T-helper 1 cell (primary cell): ENCODE results near the gene PDLIM7.
"Not testable (repeated sequence)": the region's sequence is repeated elsewhere in the genome, so short reads cannot be mapped to it uniquely, and the experiment has no call there.

ENCODE experiments used
- DNase-seq, 5 donors: peaks; one replicate each; pipeline ENCODE4 v3.0.0-alpha.2; 2012 to 2020
- total RNA-seq, 4 donors: gene quantifications; one replicate each; lab custom pipeline; 2026; lab: John Stamatoyannopoulos, UW

Gene PDLIM7, protein sequence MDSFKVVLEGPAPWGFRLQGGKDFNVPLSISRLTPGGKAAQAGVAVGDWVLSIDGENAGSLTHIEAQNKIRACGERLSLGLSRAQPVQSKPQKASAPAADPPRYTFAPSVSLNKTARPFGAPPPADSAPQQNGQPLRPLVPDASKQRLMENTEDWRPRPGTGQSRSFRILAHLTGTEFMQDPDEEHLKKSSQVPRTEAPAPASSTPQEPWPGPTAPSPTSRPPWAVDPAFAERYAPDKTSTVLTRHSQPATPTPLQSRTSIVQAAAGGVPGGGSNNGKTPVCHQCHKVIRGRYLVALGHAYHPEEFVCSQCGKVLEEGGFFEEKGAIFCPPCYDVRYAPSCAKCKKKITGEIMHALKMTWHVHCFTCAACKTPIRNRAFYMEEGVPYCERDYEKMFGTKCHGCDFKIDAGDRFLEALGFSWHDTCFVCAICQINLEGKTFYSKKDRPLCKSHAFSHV
- total RNA-seq = 1.9 to 5.1 (median 4.2) reads per million in 4 donors

DNA sequence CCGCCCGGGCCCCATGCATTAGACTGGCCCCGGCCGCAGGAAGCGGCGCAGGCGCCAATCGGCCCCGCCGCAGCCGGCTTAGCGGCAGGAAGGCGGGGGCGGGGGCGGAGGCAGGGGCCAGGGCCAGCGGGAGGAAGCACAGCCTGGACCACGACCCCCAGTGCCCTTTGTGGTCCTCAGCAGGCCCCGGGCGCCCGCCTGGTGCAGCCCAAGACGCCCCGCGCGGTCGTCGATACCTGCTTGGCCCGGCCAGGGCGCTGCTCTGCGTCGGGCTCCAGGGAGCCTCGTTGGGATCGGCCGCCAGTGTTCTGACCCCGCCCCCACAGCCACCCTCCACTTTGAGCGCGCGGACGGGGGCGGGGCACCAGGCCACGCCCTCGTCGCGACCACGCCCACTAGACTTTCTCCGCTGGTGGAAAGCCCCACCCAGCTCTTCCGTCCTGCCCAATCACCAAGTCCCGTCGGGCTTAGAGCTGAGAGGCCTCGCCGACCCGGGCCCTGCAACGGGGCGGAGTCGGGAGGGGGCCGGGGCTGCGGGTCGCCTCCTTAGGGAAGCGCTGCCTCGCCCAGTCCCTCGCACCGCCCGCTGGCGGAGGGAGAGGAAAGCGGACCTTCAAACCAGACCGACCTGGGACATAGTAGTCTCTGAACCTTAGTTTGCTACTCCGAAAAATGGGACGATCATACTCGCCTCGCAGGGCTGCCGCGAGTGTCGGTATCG is at the start of gene PDLIM7:
PDLIM7 (minus strand) TSS at position 313 of the 721 bp plus-strand sequence. CDS start 1,092 bp downstream, outside the sequence.
- DNase-seq = peak; percentile 88 to 98 (median 91)

DNA sequence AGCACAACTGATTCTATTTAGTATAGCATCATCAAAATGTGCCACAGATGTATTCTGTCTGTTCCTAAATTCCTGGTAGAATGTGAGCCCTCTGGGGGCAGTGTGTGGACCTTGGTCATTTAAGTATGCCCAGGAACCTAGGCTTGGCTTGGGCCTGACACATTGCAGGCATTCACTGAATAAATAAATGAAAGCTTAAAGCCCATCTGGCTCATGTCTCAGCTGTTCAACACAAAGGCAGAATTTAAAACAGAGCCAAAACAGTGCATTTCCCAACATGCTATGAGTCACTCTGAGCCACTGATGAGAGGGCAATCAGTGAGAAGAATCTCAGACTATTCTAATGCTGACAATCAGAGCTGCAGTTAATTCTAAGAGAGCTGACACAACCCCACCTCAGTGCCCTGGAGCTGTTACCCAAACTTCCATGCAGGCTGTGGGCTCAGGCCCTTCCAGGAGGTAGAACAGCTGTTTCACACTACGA is 48.9 kb upstream of the PDLIM7 start:
- DNase-seq = no peak

DNA sequence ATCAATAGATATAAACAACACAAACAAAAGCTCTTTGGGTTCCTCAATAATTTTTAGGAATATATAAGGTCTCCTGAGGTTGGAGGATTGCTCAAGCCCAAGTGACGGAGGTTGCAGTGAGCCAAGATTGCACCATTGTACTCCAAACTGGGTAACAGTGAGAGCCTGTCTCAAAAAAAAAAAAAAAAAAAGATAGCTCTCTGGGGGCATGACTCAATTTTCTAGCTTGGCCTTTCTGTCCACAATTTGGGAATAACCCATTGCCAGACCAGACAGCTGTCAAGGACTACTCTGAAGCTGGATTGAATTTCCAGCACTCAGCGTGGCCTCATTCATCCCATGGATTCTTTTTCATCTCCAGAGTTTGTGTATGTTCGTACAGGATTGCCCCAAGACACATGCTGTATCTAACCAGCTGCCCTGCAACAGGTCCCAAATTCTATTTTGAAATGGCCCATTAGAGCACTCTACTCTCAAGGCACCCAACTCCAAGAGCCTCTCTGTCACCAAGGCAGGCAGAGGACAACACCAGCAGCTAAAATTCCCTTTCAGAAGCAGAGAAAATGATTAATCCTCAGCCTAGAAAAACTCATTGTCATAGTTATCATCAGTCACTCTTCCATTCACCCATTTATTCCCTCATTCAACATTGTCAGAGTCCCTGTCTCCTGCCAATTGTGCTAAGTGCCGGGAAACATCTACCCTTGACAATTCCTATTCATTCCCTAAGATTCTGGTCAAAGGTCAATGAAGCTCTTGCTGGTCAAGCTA is 48.3 kb upstream of the PDLIM7 start:
- no peak for DNase-seq

DNA sequence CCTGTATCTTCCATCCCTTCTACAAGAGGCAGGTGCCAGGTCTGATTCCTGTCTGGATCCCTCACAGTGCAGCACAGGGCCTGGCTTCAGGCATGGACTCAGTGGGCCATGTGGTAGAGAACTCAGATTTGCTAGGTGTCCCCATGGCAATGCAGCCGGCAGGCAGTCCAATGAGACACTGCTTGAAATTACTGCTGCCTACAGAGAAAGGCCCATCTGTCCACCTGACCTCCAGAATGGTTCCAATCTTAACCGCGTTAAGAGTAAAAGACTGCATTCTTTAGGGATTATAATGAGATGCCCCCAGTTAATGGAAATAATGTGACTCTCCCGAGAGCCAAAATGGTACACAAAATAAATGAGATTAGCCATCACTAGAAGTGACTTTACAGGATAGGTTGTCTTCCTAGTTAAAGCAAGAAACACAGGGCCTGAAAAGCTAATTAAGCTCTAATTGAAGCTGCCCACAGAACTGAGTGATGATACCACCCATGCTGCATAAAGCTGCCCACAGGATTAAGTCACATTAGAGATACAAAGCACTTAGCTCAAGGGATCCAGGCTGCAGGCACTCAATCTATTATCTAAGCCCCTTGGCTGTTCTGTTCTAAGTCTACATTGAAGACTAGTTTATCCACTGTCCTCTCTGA is 45.5 kb upstream of the PDLIM7 start:
- no peak for DNase-seq

DNA sequence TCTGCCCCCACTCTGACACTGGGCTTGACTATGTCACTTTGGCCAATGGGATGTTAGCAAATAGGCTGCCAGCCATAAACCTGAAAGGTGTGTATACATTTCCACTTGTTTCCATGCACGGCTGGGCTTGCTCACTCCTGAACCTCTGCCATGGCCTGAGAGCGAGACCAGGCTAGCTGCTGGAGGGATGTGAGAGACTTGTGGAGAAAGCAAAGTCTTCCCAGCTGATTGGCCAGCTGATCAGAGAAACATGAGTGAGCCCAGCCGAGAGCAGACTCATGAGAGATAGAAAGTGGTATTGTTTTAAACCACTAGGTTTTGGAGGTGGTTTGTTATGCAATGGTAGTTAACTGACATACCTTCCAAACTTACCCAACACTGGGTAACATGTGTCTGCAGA is 43.0 kb upstream of the PDLIM7 start:
- no peak for DNase-seq

DNA sequence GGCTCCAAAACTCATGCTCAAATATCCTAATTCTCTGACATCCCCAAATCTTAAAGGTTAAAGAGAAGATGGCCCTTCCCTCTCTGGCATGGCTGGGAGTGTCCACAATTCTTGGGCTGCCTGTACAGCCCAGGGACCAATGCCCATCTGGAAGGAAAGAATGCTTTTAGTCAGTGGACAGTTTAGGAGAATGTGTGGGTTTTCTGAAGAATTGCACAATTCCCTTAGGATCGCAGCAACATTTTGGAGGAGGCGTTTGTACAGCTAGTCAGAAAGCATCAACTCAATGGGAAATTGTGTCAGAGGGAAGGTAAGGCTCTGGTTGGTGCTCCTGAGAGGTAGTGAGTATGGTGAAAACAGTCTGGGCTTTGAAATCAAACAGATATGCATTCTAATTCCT is 42.0 kb upstream of the PDLIM7 start:
- no peak for DNase-seq

DNA sequence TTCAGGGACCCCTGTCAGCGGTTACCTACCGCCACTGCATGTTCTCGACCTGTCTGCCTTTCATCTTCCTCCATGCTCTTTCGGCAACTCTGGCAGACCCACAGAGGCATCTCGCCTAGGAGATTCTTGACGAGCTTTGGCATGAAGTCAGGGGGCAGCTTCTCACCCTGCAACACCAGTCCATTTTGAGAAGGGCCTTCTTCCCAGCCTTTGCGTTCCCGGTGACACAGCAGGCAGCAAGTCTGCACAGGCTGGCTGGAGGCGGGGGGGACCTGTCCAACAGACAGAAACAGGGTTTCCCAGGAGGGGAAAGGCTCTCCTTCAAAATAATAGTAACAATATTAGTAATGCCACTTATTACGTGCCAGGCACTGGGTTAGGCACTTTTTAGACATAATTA is 41.5 kb upstream of the PDLIM7 start:
- no peak for DNase-seq

DNA sequence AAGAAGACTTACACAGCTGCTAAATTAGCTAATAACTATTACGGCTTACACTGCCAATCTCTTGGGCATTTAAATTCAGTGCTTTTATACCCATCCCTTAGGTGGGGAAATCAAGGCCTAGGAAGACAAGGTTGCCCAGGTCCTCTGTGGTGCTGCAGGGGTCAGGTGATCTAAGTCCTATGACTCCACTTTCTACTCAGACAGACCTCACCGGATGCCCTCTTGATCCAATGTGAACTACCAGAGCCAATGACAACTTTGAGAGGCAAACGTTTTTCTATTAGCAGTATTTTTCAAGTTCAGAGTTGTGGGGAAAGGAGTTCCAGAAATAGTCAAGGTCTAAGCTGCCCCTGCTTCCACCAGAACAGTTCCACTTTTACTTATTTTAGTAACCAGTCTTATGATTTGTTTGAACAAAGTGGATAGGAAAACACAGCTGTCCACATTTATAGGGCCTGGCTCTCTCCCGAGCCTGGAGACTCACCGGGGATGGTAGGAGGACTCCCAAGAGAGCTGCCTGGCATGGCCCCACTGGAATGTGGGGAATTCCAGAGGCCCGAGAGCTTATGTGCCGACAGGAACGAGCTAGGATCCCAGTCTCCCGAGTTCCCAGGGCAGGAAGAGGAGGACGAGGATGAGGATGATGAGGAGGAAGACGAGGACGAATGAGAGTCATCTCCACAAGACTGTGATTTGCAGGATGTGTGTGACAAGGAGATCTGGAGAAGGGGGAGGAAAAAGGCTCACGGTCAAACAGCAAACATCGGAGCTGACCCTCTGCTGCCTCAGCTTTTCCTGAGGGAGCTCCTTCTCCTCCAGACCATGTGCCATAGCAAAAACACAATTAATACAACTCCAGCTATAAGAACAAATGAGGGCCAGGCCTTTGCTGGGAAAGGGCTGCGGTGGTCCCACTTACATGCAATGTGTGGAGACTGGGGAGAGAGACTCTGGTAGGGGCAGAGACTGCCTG is 40.3 kb upstream of the PDLIM7 start:
- no peak for DNase-seq

DNA sequence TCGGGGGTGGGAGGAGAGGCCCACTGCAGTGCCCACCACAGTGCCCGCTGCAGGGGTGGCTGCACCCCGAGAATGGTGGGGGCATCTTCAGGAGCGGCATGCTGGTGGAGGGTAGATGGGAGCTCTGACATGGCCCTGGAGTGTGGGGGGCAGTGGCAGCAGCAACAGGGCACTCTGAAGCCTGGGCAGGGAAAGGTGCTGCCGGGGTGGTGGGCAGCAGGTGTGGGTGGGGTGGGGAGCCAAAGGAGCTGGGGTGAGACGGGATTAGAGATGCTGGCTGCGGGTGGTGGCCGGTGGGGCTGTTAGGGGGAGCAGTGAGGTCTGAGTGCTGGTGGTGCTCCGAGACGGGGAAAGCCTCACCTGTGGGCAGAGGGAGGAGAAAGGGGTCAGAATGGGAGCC is 39.0 kb upstream of the PDLIM7 start:
- DNase-seq = no peak

DNA sequence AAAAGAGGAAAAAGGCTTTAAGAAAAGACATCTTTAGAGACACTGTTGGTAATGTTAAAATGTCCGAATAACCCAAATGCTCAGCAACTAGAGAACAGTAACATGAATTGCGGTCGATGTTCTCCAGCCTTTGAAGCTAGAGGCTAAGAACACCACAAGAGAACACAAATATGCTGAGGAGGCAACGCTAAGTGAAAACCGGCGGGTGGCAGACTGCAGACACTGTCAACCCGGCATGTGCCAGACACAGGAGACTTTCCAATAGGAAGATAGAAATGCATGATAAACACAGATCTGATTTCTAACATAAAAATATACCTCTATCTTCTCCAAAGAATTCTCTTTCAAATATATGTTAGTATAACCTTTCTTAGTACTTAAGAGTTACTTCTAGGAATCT is 37.7 kb upstream of the PDLIM7 start:
- DNase-seq = no peak

DNA sequence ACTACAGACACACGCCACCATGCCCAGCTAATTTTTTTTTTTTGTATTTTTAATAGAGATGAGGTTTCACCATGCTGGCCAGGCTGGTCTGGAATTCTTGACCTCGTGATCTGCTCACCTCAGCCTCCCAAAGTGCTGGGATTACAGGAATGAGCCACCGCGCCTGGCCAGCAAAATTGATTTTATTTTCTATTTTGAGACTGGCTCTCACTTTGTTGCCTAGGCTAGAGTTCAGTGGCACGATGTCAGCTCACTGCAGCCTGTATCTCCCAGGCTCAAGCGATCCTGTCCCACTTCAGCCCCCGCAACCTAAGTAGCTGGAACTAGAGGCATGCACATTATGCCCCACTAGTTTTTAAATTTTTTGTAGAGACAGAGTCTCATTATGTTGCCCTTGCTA is 37.0 kb upstream of the PDLIM7 start:
- DNase-seq = not testable (repeated sequence)

DNA sequence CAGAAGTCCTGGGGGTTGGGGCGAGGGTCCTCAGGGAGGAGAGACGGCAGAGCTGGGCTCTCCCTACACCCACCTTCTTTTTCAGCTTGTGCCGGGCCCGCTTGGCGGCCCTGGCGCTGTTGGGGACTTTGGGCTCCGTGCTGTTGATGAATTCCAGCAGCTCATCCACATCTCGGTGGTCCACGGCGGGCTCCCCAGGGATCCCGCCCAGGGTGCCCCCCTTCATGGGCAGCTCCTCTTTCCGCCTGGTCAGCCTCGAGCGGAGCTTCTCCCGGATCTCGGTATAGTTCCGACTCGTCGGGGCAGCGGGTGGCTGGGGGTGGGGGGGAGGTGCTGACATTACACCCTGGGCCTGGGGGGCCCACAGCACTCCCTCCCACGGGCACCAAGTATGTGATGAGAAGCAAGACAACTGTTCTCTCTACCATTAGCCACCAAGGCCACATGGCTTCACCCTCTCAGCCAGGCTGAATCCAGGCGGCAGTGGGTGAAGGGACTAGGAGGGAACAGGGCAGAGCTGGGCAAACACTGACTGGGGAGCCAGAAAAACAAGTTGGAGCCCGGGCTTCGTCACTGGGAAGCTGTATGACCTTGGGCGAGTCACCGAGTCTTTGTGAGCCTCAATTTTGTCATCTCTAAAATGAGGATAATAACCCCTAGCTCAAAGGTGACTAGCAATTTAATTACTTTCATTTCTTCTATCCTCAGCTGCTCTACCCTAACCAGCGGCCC is 34.0 kb upstream of the PDLIM7 start:
- no peak for DNase-seq

DNA sequence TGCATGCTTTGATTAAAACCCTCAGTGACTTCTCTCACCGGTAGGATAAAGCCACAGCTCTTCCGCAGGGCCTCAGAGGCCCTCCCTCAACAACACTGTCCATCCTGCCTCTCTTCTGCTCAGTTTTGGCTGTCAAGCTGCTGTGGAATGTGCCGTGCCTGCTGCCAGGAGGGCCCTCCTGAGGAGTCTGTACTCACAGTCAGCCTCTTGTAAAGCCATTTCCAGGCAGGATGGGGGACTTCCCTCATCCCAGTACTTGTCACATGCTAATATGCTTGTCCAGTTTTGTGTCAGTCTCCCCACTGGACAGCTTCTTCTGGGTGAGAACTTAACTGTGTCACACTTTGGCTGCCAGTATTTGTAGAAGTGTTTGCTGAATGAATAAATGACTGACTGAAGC is 33.2 kb upstream of the PDLIM7 start:
- DNase-seq = no peak

DNA sequence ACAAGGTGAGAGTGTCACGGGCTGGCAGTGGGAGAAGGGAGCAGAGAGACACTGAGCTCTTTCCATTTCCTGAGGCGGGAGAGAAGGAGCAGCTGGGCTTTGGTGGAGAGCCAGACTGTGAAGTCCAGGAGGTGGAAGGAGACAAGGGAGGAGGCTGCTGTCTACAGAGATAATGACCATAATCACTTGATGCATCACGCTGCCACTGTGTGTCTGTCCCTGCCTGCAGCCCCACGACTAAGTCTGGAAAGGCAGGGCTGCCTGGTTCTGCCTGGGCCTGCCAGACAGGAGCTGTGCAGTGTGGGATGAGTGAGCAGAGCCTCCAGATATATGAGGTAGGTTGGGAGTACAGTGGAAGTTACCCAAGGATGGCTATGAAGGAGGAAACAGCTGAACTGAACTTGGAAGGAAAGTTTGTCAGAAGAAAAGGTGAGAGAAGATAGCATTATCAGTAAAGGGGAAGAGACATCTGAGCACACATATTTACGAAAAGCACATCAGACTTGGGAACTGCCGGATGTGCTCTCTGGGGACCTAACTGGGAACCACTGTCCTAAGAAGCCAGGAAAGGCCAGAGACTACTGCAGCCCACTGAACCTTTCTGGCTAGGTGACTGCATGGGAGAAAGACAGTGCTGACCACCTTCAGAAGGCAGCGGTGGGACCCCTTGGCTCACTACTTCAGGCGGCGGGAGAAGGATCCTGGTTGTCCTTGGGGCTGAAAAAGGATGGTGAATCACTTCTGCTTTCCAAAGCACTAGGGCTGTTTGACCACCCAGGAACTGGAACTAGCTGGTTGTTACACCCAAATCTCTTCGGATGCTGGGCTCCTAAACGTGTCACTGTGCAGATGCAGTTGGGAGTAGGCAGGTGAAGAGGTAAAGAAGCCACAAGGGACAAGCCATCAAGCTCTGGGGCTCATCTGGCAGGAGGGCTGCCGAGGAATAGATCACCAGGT is 32.1 kb upstream of the PDLIM7 start:
- no peak for DNase-seq

DNA sequence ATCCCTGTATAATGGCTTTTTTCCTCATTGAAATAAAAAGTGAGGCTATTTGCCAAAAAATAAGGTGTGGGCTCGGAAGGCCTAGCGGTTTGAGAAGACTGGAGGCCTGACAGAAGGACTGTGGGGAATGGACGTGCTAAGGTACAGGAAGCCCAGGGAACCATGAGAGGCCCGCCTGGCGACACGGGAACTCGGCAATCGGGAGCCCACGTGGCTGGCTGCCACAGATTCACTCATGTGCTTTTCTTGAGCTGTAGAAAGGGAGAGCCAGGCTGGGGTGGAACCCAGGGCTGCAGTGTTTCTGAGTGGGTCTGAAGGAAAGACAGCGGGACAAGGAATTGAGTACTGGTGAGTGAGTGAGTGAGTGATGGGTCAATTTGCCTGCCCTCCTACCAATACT is 31.2 kb upstream of the PDLIM7 start:
- no peak for DNase-seq

DNA sequence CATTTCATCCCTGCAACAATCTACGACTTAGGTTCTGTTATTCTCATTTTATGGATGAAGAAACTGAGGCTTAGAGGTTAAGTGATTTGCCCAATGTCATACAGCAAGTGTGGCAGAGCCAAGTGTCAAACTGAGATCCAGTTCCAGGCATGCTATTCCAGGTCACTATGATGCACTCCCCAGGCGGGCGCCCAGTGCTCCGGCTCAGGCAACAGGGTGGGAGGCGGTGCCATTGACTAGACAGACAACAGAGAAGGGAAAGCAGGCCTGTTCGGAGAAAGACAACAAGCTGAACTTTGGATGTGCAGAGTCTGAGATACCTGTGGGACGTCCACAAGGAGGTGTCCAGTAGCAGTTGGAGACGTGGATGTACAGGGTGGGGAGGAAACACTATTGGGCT is 30.2 kb upstream of the PDLIM7 start:
- DNase-seq = no peak

DNA sequence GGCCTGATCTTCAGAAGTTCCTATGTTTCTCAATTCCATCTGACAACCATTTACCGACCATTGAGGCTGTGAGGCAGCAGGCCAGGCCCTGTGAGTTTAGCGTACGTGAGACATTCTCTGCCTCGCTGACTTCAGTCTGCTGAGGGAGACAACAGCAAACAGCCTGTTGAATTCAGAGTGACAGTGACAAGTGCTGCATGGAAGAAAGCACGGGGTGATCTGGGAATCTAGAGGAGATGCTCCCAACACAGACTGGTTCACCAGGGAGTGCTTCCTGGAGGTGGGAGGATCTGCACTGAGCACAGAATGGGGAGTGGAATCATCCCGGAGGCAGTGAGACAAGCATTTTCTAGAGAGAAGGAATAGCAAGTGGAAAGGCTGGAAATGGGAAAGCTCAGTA is 29.4 kb upstream of the PDLIM7 start:
- DNase-seq = no peak

DNA sequence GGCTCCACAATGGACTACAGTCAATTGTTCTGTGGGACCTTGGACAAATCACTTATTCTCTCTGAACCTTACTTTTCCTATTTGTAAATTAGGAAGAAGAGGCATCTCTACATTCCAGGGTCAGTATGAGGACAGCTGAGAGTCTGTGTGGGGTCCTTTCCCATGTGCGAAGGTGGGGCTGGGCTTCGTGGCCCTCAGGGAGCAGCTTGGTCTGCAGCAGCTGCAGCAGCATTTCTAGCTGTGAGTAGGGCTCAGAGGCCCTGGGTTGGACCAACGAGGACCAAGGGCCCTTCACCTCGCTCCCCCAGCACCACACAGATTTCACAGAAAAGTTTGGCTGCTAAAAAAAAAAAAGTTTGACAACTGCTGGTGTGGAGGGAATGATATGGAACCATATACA is 28.8 kb upstream of the PDLIM7 start:
- DNase-seq = no peak

DNA sequence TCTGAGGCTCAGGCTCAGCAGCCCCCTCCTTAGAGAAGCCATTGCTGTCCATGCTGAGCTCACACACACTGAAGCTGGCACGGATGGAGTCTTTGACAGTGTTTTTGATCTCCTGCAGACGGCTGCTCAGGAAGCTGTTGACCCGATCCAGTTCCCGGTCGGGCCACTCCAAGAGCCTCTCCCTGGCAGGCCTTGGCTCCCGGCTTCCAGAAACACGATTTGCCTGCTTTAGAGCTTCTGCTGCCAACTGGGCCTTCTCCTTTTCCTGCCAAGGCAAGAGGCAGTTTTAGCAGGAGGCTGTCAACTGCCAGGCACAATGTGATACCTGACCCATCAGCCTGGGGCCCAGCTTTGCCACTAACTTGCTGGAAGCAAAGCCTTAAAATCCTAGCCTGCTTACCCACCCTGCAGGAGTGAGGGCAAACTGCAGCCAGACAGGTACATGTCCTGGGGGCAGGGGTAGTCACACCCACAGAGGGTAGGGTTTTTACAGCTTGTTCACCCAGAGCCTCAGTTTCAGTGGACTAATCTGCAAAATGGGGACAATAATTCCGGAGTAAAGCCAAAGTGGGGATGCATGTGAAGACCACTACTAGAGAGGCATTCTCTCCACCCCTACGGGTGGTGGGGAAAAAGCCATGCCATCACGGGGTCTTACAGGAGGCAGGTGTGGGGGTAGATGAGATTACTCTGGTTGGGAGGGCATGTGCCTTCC is 27.7 kb upstream of the PDLIM7 start:
- DNase-seq = no peak
